GM12878 (cell line): ENCODE results near the gene NR1D2. TPM values are rescaled to one million over a fixed set of nuclear protein-coding genes. Genes with fewer than 3 reads are reported as not detected.
"Not testable (repeated sequence)": the region's sequence is repeated elsewhere in the genome, so short reads cannot be mapped to it uniquely, and the experiment has no call there.

Source experiments
- ATAC-seq: fragments of 200-7000 bp; cut with Tn5 transposase; 3 replicates; pipeline ENCODE4 v1.9.1; 2020; ENCODE audit warnings: mild to moderate bottlenecking, moderate library complexity
- BruUV-seq: library from RNA; stranded (reverse); fragments of 400-500 nt; replicated peaks from 2 replicates; lab custom pipeline; 2021; lab: Mats Ljungman, UMichigan
- CTCF ChIA-PET: fragments of 300-600 bp; sonication (Branson Sonifier 250); formaldehyde crosslinking; extraction: SDS; loops from one replicate; lab custom pipeline; 2021; ENCODE audit warnings: inconsistent platforms; lab: Yijun Ruan, JAX
- POLR2A ChIA-PET: fragments of 350-600 bp; formaldehyde crosslinking; extraction: SDS; loops from one replicate; lab custom pipeline; 2021; ENCODE audit warnings: inconsistent platforms; lab: Charles Lee
- RAD21 ChIA-PET: fragments of 300-600 bp; sonication (Branson Sonifier 250); formaldehyde crosslinking; loops from one replicate; lab custom pipeline; 2023; ENCODE audit warnings: antibody characterized with exemption; ENCODE audit not compliant: unreplicated experiment; lab: Charles Lee
- SMC1A ChIA-PET: fragments of 300-600 bp; sonication (Branson Sonifier 250); formaldehyde crosslinking; loops from one replicate; lab custom pipeline; 2023; ENCODE audit not compliant: unreplicated experiment, uncharacterized antibody; lab: Charles Lee
- DNase-seq: peaks from one replicate; pipeline ENCODE4 v3.0.0-alpha.2; 2011; ENCODE audit warnings: low read depth, low spot score
- FAIRE-seq: peaks from 3 replicates; lab custom pipeline; 2011; peaks lifted over from hg19 to GRCh38; lab: Jason Lieb, UNC
- H2AFZ ChIP-seq: 2 replicates; pipeline ENCODE4 v1.6.0; 2011; ENCODE audit warnings: low read depth, low read length, control low read depth; ENCODE audit not compliant: control insufficient read depth
- H3K27ac ChIP-seq: 2 replicates; pipeline ENCODE4 v1.5.1; 2011; ENCODE audit warnings: control low read depth; ENCODE audit not compliant: control insufficient read depth, insufficient read depth
- H3K27me3 ChIP-seq, 2 experiments: replicated peaks in 1 of 2; 2 replicates each; pipeline versions ENCODE4 v1.6.0 to v1.6.1; 2011; ENCODE audit warnings: low read length in 1 of 2; ENCODE audit not compliant: control insufficient read depth in 2 of 2, insufficient read depth in 2 of 2
- H3K36me3 ChIP-seq, 2 experiments: 2 replicates each; pipeline ENCODE4 v1.5.1; 2011; ENCODE audit warnings: low read length in 1 of 2; ENCODE audit not compliant: control insufficient read depth in 2 of 2, insufficient read depth in 2 of 2
- H3K4me1 ChIP-seq: 2 replicates; pipeline ENCODE4 v1.6.1; 2011; ENCODE audit warnings: mild to moderate bottlenecking, low read length, moderate library complexity, mixed read lengths; ENCODE audit not compliant: control insufficient read depth, insufficient read depth
- H3K4me2 ChIP-seq: 2 replicates; pipeline ENCODE4 v1.6.0; 2011; ENCODE audit warnings: control low read depth; ENCODE audit not compliant: control insufficient read depth, insufficient read depth
- H3K4me3 ChIP-seq: fragments of 200-600 bp; sonication (generic); 2 replicates; pipeline ENCODE4 v1.5.1; 2016
- H3K79me2 ChIP-seq: 2 replicates; pipeline ENCODE4 v1.6.0; 2011; ENCODE audit warnings: low read length; ENCODE audit not compliant: control insufficient read depth, insufficient read depth
- H3K9ac ChIP-seq: 2 replicates; pipeline ENCODE4 v1.8.0; 2011; ENCODE audit warnings: low read length, control low read depth, mixed read lengths; ENCODE audit not compliant: control insufficient read depth, insufficient read depth
- H3K9me3 ChIP-seq: replicated peaks from 3 replicates; pipeline ENCODE4 v1.5.1; 2011; ENCODE audit warnings: mild to moderate bottlenecking, low read length; ENCODE audit not compliant: control insufficient read depth, insufficient read depth
- H4K20me1 ChIP-seq: 2 replicates; pipeline ENCODE4 v1.6.0; 2011; ENCODE audit not compliant: control insufficient read depth, insufficient read depth
- CHD2 ChIP-seq: IDR thresholded peaks from 2 replicates; pipeline ENCODE4 v1.6.1; 2011; ENCODE audit warnings: low read depth, low read length, improper control_type of control experiment, borderline replicate concordance
- DPF2 ChIP-seq: fragments of 450-650 bp; IDR thresholded peaks from 2 replicates; pipeline ENCODE4 v1.6.1; 2017; ENCODE audit warnings: mild to moderate bottlenecking
- MEF2B ChIP-seq: fragments of 450-650 bp; IDR thresholded peaks from 2 replicates; pipeline ENCODE4 v1.6.1; 2018; ENCODE audit warnings: mild to moderate bottlenecking, moderate library complexity; ENCODE audit not compliant: partially characterized antibody, poor library complexity, severe bottlenecking
- POU2F2 ChIP-seq: IDR thresholded peaks from 3 replicates; pipeline ENCODE4 v1.6.1; 2011; ENCODE audit warnings: low read depth, mild to moderate bottlenecking, low read length, borderline replicate concordance
- TCF3 ChIP-seq: IDR thresholded peaks from 2 replicates; pipeline ENCODE4 v1.6.1; 2012; ENCODE audit warnings: low read depth, mild to moderate bottlenecking, low read length, borderline replicate concordance; ENCODE audit not compliant: insufficient read depth
- TCF7 ChIP-seq: IDR thresholded peaks from 2 replicates; pipeline ENCODE4 v1.6.1; 2014; ENCODE audit warnings: antibody characterized with exemption, borderline replicate concordance
- ZNF622 ChIP-seq: fragments of 450-650 bp; IDR thresholded peaks from 2 replicates; pipeline ENCODE4 v1.6.1; 2017; ENCODE audit warnings: mild to moderate bottlenecking, inconsistent platforms
- WGBS: methylation state at CpG from one replicate; pipeline ENCODE4 v1.1.6; 2016; ENCODE audit warnings: low lambda C conversion rate; ENCODE audit not compliant: insufficient replicate concordance, insufficient coverage; ENCODE audit errors: missing lambda C conversion rate; 5-methylcytosine and 5-hydroxymethylcytosine counted together
- in situ Hi-C: fragments of 300-500 bp; cut with MboI; formaldehyde crosslinking; loops from 9 replicates; pipeline ENCODE4 v1.14.3; 2018; ENCODE audit warnings: mixed read lengths
- intact Hi-C: fragments of 100-400 bp; cut with micrococcal nuclease; formaldehyde crosslinking; loops from one replicate; pipeline ENCODE4 v1.14.2; 2022; ENCODE audit not compliant: unreplicated experiment
- polyA plus RNA-seq, 11 experiments: library from polyadenylated mRNA; depleted of rRNA in 4 of 11; unstranded in 6 of 11; stranded (reverse) in 5 of 11; fragments of >200 nt; fragmentation: Nextera tagmentation in 4 of 11; fragmentation: Illumina TruSeq in 1 of 11; extraction: Ambion mirVana in 4 of 11; extraction: Trizol in 1 of 11; gene quantifications; 1 replicate in 1 of 11; 2 replicates in 10 of 11; pipeline versions ENCODE4 v1.2.1 to v1.2.3, GENCODE V29; 2011 to 2016; ENCODE audit warnings: inconsistent platforms in 2 of 11, missing spikeins in 2 of 11, low read depth in 1 of 11
- total RNA-seq, 4 experiments: library from RNA; depleted of rRNA in 3 of 4; stranded (reverse); fragments of >200 nt in 3 of 4; fragmentation: Illumina TruSeq in 1 of 4; extraction: Trizol in 1 of 4; gene quantifications; 2 replicates each; pipeline versions ENCODE4 v1.2.1 to v1.2.3, GENCODE V29; 2013 to 2021
- TF ChIP-seq, protein P1 (sequence below): fragments of 450-650 bp; IDR thresholded peaks from 2 replicates; pipeline ENCODE4 v1.6.1; 2016; ENCODE audit warnings: mild to moderate bottlenecking, moderate library complexity, borderline replicate concordance

Gene NR1D2
- total and polyA plus RNA-seq, 10 of the 15 experiments (the other 5 are each of a cell fraction or from before 2014, with no cell fraction given), result 0.67 to 5.3 (median 2.6) TPM

GRCh38 chr3:23911397-23911796 lies 33.7 kb upstream of the NR1D2 start:
- intact Hi-C loops, result no loop called here
- no peaks in the 10 kb centered on the region for H4K20me1 ChIP-seq
- no peak overlapping the region for H3K9ac ChIP-seq
- ChIA-PET POLR2A (interaction anchor here (0.7 kb wide), 1 partner anchor 8 kb away, joined by 4 read pairs; no protein-coding TSS in a partner anchor), CTCF (interaction anchor here (0.9 kb wide), 1 partner anchor 77 kb away, joined by 4 read pairs; no protein-coding TSS in a partner anchor), SMC1A (interaction anchor here (0.9 kb wide), 1 partner anchor 39 kb away, joined by 3 read pairs; no protein-coding TSS in a partner anchor)
- H3K4me3 ChIP-seq, result no peak overlapping the region
- in situ Hi-C loops, result no loop called here
- no peaks in the 10 kb centered on the region for H3K27me3 ChIP-seq
- peaks cover 3% of the 10 kb centered on the region; the same call in 1 of the 2 replicates for H3K4me1 ChIP-seq
- no peaks in the 10 kb centered on the region; a peak in 1 of 4 replicates for H3K36me3 ChIP-seq
- ATAC-seq (no peak), FAIRE-seq (no peak), DNase-seq (no peak)
- no peak overlapping the region for H2AFZ ChIP-seq
- BruUV-seq, result no TSS peak
- no peak overlapping the region for H3K4me2 ChIP-seq
- H3K9me3 ChIP-seq, result no peaks in the 10 kb centered on the region
- H3K27ac ChIP-seq, result no peak overlapping the region
- TF ChIP-seq TCF3 (no peak), ZNF622 (no peak), TCF7 (no peak), POU2F2 (no peak), MEF2B (no peak), DPF2 (no peak), CHD2 (no peak)
- TF ChIP-seq, protein P1, sequence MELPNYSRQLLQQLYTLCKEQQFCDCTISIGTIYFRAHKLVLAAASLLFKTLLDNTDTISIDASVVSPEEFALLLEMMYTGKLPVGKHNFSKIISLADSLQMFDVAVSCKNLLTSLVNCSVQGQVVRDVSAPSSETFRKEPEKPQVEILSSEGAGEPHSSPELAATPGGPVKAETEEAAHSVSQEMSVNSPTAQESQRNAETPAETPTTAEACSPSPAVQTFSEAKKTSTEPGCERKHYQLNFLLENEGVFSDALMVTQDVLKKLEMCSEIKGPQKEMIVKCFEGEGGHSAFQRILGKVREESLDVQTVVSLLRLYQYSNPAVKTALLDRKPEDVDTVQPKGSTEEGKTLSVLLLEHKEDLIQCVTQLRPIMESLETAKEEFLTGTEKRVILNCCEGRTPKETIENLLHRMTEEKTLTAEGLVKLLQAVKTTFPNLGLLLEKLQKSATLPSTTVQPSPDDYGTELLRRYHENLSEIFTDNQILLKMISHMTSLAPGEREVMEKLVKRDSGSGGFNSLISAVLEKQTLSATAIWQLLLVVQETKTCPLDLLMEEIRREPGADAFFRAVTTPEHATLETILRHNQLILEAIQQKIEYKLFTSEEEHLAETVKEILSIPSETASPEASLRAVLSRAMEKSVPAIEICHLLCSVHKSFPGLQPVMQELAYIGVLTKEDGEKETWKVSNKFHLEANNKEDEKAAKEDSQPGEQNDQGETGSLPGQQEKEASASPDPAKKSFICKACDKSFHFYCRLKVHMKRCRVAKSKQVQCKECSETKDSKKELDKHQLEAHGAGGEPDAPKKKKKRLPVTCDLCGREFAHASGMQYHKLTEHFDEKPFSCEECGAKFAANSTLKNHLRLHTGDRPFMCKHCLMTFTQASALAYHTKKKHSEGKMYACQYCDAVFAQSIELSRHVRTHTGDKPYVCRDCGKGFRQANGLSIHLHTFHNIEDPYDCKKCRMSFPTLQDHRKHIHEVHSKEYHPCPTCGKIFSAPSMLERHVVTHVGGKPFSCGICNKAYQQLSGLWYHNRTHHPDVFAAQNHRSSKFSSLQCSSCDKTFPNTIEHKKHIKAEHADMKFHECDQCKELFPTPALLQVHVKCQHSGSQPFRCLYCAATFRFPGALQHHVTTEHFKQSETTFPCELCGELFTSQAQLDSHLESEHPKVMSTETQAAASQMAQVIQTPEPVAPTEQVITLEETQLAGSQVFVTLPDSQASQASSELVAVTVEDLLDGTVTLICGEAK, result no peak
- TF ChIP-seq, all 136 proteins: peak for 0
- H3K79me2 ChIP-seq, result peaks cover 30% of the 10 kb centered on the region
- 97% methylated on average over 2 of the region's 2 CpGs for WGBS
- RAD21 ChIA-PET, result no interaction called here

- H3K79me2 ChIP-seq, result peaks cover 38% of the 10 kb centered on the region
- H3K4me1 ChIP-seq, H3K27me3 ChIP-seq, RAD21 ChIA-PET, DNase-seq, H4K20me1 ChIP-seq, H3K36me3 ChIP-seq, FAIRE-seq, ATAC-seq, H3K9me3 ChIP-seq, H3K9ac ChIP-seq, intact Hi-C loops, H3K4me2 ChIP-seq, in situ Hi-C loops, H3K4me3 ChIP-seq, H3K27ac ChIP-seq, BruUV-seq, H2AFZ ChIP-seq: not testable (repeated sequence)
- ChIA-PET SMC1A (interaction anchor here (0.9 kb wide), 1 partner anchor 39 kb away, joined by 3 read pairs; no protein-coding TSS in a partner anchor), POLR2A (interaction anchor here (0.7 kb wide), 1 partner anchor 7 kb away, joined by 4 read pairs; no protein-coding TSS in a partner anchor), CTCF (interaction anchor here (1.0 kb wide), 1 partner anchor 151 kb away, joined by 3 read pairs; no protein-coding TSS in a partner anchor)
- 67% methylated on average over 2 of the region's 3 CpGs for WGBS
These were observed 32.8 kb upstream of the NR1D2 start for GRCh38 chr3:23912335-23912734.
